Peyer's patch (tissue), 4 donors: ENCODE results near the gene DENND2A. TPM values are rescaled to one million over a fixed set of nuclear protein-coding genes. Genes with fewer than 3 reads are reported as not detected.
"Not testable (repeated sequence)": the region's sequence is repeated elsewhere in the genome, so short reads cannot be mapped to it uniquely, and the experiment has no call there.

Experiments used
- DNase-seq, 3 donors: peaks; one replicate each; pipeline ENCODE4 v3.0.0-alpha.2; 2017 to 2019
- H3K27ac ChIP-seq, 4 donors: fragments of 200-600 bp; sonication (generic); one replicate each; pipeline ENCODE4 v1.5.1; 2016 to 2019
- H3K27me3 ChIP-seq, 2 donors: fragments of 200-600 bp; sonication (generic); one replicate each; pipeline ENCODE4 v1.5.1; 2019
- H3K36me3 ChIP-seq, 3 donors: fragments of 200-600 bp; sonication (generic); one replicate each; pipeline ENCODE4 v1.5.1; 2016 to 2019
- H3K4me1 ChIP-seq, 4 donors: fragments of 200-600 bp; sonication (generic); one replicate each; pipeline ENCODE4 v1.5.1; 2016 to 2019
- H3K4me3 ChIP-seq, 4 donors: fragments of 200-600 bp; sonication (generic); 1 replicate in 3 of 4; 2 replicates in 1 of 4; pipeline ENCODE4 v1.5.1; 2016 to 2019; ENCODE audit warnings: mild to moderate bottlenecking in 1 of 4
- H3K9me3 ChIP-seq, 4 donors: fragments of 200-600 bp; sonication (generic); one replicate each; pipeline ENCODE4 v1.5.1; 2016 to 2019; ENCODE audit warnings: mild to moderate bottlenecking in 1 of 4
- POLR2A ChIP-seq, 2 donors: fragments of 450-650 bp; IDR thresholded peaks; one replicate each; pipeline ENCODE4 v1.5.1; 2017; ENCODE audit warnings: antibody characterized with exemption in 2 of 2, mild to moderate bottlenecking in 2 of 2, moderate library complexity in 2 of 2
- total RNA-seq, 4 donors: library from RNA; depleted of rRNA; stranded (reverse); fragments of >200 nt; gene quantifications; one replicate each; pipeline ENCODE4 v1.1.0, GENCODE V29; 2016
- TF ChIP-seq, protein P1 (sequence below), 6 experiments: fragments of 450-650 bp in 4 of 6; fragments of 200-600 bp in 2 of 6; sonication (generic) in 1 of 6; IDR thresholded peaks; one replicate each; pipeline ENCODE4 v1.5.1; 2017 to 2019; ENCODE audit warnings: antibody characterized with exemption in 6 of 6, mild to moderate bottlenecking in 3 of 6, moderate library complexity in 1 of 6

DENND2A gene
- total RNA-seq, 4 donors from 2014 or later: 1.6 to 44.6 (median 8.3) TPM

DNA sequence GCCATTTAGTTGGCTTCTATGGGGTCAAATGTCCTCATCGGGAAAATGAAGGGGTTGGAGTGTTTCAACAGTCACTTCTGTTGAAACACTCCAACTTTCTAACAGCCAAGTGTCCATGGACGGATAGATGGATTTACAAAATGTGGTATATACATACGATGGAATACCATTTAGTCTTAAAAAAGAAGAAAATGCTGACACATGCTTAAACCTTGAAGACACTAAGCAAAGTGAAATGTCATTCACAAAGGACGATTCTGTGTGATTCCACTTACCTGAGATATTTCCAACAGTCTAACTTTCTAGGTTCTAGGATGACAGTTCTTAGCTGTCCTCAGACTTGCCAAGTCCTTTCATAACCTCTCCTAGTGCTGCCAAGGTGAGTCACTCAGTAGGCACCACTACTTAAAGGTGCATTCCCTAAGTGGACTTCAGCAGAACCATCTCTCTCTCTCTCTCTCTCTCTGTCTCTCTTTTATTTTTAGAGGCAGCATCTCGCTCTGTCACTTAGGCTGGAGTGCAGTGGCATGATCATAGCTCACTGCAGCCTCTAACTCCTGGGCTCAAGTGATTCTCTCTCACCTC, 69.0 kb downstream of the DENND2A start:
- Histone ChIP-seq H3K4me1 (peaks cover 0 to 7% (median 0%) of the 10 kb centered on the region in 4 donors), H3K9me3 (no peaks in the 10 kb centered on the region), H3K27me3 (no peaks in the 10 kb centered on the region), H3K27ac (no peak overlapping the region), H3K36me3 (peaks cover 0 to 6% (median 0%) of the 10 kb centered on the region in 3 donors), H3K4me3 (no peak overlapping the region)
- TF ChIP-seq, protein P1, sequence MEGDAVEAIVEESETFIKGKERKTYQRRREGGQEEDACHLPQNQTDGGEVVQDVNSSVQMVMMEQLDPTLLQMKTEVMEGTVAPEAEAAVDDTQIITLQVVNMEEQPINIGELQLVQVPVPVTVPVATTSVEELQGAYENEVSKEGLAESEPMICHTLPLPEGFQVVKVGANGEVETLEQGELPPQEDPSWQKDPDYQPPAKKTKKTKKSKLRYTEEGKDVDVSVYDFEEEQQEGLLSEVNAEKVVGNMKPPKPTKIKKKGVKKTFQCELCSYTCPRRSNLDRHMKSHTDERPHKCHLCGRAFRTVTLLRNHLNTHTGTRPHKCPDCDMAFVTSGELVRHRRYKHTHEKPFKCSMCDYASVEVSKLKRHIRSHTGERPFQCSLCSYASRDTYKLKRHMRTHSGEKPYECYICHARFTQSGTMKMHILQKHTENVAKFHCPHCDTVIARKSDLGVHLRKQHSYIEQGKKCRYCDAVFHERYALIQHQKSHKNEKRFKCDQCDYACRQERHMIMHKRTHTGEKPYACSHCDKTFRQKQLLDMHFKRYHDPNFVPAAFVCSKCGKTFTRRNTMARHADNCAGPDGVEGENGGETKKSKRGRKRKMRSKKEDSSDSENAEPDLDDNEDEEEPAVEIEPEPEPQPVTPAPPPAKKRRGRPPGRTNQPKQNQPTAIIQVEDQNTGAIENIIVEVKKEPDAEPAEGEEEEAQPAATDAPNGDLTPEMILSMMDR (IDR thresholded peaks at IDR 0.05): no peak
- TF ChIP-seq POLR2A (IDR thresholded peaks at IDR 0.05): no peak
- no peak for DNase-seq

DNA sequence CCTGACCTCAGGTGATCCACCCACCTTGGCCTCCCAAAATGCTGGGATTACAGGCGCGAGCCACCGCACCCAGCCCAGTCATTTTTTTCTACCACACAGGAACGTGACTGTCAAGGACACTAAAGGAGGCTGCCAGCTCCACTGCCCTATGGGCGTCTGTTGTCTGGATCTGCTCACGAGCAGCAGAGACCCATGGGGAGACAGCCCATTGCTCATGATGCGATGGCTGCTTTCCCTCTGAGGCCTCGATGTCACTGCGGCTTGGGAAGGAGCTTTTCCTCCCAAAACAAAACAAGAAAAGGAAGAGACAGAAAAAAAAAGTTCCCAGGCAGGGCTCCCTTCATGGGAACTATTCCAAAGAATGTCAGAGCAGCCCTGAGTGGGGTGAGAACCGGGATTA, 70.5 kb downstream of the DENND2A start:
- no peak for DNase-seq
- Histone ChIP-seq H3K27ac (no peak overlapping the region), H3K27me3 (no peaks in the 10 kb centered on the region), H3K36me3 (peaks cover 0 to 6% (median 0%) of the 10 kb centered on the region in 3 donors), H3K4me1 (peaks cover 0 to 7% (median 0%) of the 10 kb centered on the region in 4 donors), H3K9me3 (no peaks in the 10 kb centered on the region), H3K4me3 (no peak overlapping the region)
- TF ChIP-seq, protein P1 (IDR thresholded peaks at IDR 0.05): no peak
- TF ChIP-seq POLR2A (IDR thresholded peaks at IDR 0.05): no peak

DNA sequence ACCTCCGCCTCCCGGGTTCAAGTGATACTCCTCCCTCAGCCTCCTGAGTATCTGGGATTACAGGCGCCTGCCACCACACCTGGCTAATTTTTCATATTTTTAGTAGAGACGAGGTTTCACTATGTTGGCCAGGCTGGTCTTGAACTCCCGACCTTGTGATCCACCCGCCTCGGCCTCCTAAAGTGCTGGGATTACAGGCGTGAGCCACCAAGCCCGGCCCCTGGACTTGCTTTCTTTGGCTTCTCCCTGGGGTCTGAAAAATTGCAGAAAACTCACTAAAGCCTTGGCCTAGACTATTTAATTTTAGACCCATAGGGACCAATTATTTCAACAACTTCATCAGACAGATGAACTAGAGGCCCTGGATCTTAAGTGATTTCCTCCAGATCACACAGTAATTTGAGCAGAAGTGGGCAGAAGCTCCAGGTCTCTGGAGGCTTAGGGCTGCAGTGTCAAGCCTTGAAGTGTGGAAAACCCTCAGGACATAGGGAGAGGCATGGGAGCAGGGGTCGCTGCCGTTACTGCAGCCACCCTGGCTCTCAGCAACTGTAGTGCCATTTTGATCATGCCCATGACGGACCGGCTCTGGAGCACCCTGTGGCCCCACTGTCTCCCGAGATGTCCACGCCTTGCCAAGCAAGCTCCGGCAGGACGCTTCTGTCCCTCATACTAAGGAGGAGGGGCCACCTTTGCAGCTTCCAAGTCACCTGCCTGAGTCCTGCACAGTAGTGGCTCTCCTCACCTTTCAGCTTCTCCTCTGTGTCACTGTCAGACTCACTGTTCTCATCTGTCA, 72.4 kb downstream of the DENND2A start:
- Histone ChIP-seq H3K27me3 (no peaks in the 10 kb centered on the region), H3K27ac (peak overlapping the region in 1 of 4 donors; percentile 67), H3K4me3 (no peak overlapping the region), H3K36me3 (peaks cover 0 to under 1% (median 0%) of the 10 kb centered on the region in 3 donors), H3K9me3 (no peaks in the 10 kb centered on the region), H3K4me1 (peaks cover 0 to 7% (median 0%) of the 10 kb centered on the region in 4 donors)
- TF ChIP-seq, protein P1 (IDR thresholded peaks at IDR 0.05): no peak
- no peak for TF ChIP-seq POLR2A (IDR thresholded peaks at IDR 0.05)
- DNase-seq: no peak

DNA sequence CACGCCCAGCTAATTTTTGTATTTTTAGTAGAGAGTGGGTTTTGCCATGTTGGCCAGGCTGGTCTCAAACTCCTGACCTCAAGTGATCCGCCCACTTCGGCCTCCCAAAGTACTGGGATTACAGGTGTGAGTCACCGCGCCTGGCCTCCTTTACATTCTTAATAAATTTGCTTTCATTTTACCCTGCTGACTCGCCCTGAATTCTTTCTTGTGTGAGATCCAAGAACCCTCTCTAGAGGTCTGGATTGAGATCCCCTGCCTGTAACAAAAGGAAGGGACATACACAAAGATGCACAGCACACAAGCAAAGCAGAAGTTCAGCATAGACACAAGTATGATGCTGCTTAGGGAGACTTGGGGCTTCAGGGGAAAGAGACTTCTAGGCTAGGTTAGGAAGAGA, 74.4 kb downstream of the DENND2A start:
- DNase-seq, H3K36me3 ChIP-seq, H3K9me3 ChIP-seq, H3K4me3 ChIP-seq, H3K4me1 ChIP-seq, H3K27me3 ChIP-seq, H3K27ac ChIP-seq: not testable (repeated sequence)

DNA sequence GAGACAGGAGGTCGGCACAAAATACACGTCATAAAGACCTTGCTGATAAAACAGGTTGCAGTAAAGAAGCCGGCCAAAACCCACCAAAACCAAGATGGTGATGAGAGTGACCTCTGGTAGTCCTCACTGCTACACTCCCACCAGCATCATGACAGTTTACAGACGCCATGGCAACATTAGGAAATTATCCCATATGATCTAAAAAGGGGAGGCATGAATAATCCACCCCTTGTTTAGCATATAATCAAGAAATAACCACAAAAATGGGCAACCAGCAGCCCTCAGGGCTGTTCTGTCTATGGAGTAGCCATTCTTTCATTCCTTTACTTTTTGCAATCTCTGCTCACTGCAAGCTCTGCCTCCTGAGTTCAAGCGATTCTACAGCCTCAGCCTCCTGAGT, 74.9 kb downstream of the DENND2A start:
- not testable (repeated sequence) for H3K4me1 ChIP-seq, H3K27ac ChIP-seq, H3K27me3 ChIP-seq, H3K36me3 ChIP-seq, DNase-seq, H3K9me3 ChIP-seq, H3K4me3 ChIP-seq

DNA sequence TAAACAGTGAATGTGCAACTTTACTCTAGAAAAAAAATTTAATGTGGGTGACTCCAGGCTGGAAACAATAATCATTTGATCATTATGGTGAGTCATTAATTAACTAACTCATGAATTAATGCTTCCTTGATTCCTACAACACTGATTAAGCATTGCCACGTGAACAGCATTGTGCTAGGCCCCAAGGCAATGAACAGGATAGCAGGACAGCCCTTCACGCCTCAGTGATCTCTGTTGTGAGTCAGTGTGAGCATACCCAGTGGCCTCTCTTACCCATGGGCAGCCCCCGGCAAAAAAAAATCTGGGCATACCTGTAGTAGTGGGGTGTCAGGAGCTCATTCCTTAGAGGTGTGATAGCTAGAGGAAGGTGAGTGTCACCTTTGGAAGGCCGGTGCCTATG, 76.0 kb downstream of the DENND2A start:
- TF ChIP-seq POLR2A (IDR thresholded peaks at IDR 0.05): no peak
- TF ChIP-seq, protein P1 (IDR thresholded peaks at IDR 0.05): no peak
- peaks cover 0 to 7% (median 0%) of the 10 kb centered on the region in 4 donors for H3K4me1 ChIP-seq
- H3K4me3 ChIP-seq: no peak overlapping the region
- H3K27ac ChIP-seq: no peak overlapping the region
- no peaks in the 10 kb centered on the region for H3K9me3 ChIP-seq
- H3K27me3 ChIP-seq: no peaks in the 10 kb centered on the region
- H3K36me3 ChIP-seq: no peaks in the 10 kb centered on the region
- DNase-seq: no peak
